ENCODE results near the gene NXF1. TPM values are rescaled to one million over a fixed set of nuclear protein-coding genes. Genes with fewer than 3 reads are reported as not detected.

Gene NXF1
- total RNA-seq (10 to 100 TPM; 40.3 to 56.4 (median 47.1) TPM), polyA plus RNA-seq (45.8 TPM)
- long read RNA-seq, donor 1, transcript NXF1-201 (21 exons, 2,346 nt), result major isoform, 8 of 36 reads
- long read RNA-seq, donor 1, partial matches to known transcripts, result 22 of 36 reads
- long read RNA-seq, donor 1, other reads (novel, unspliced or antisense), result 6 of 36 reads
- long read RNA-seq, donor 2, full-length matches to known transcripts, result 7 of 15 reads
- long read RNA-seq, donor 2, partial matches to known transcripts, result 4 of 15 reads
- long read RNA-seq, donor 2, other reads (novel, unspliced or antisense), result 4 of 15 reads
- long read RNA-seq, donor 3, full-length matches to known transcripts, result 28 of 75 reads
- long read RNA-seq, donor 3, partial matches to known transcripts, result 34 of 75 reads
- long read RNA-seq, donor 3, other reads (novel, unspliced or antisense), result 13 of 75 reads
- long read RNA-seq, donor 4, full-length matches to known transcripts, result 11 of 17 reads
- long read RNA-seq, donor 4, partial matches to known transcripts, result 3 of 17 reads
- long read RNA-seq, donor 4, other reads (novel, unspliced or antisense), result 3 of 17 reads

GRCh38 chr11:62805076-62805892 lies at the start of gene NXF1:
TSS of gene NXF1 (minus strand) at chr11:62805440. CDS start at chr11:62805356, 84 bp downstream.
- intact Hi-C loops (cut with DNase I), result no loop called here
- Histone ChIP-seq H3K27ac (ENCODE audit: low read length) (peak within 1 kb of the TSS; percentile 95), H3K4me1 (ENCODE audit: control insufficient read depth, insufficient read depth, low read length) (peaks cover 3% of the 10 kb centered on the region), H3K4me3 (ENCODE audit: low read length) (peak within 1 kb of the TSS; percentile 79), H3K9me3 (ENCODE audit: control insufficient read depth, low read length) (no peaks in the 10 kb centered on the region), H3K27me3 (ENCODE audit: control insufficient read depth, insufficient read depth) (no peaks in the 10 kb centered on the region)
- DNase-seq (peak; percentile 94 to 98 (median 98)), ATAC-seq (peak; percentile 94 to 95)
- WGBS, result under 1% methylated on average over 77 of the region's 77 CpGs

GRCh38 chr11:62854013-62854824 lies 49.0 kb upstream of the NXF1 start:
- WGBS, result 14% methylated on average over 8 of the region's 8 CpGs
- H3K27me3 ChIP-seq (ENCODE audit: control insufficient read depth, insufficient read depth), result no peaks in the 10 kb centered on the region
- no peak overlapping the region for H3K27ac ChIP-seq (ENCODE audit: low read length)
- H3K4me1 ChIP-seq (ENCODE audit: control insufficient read depth, insufficient read depth, low read length), result no peaks in the 10 kb centered on the region
- DNase-seq, result no peak
- ATAC-seq, result no peak
- no peaks in the 10 kb centered on the region for H3K9me3 ChIP-seq (ENCODE audit: control insufficient read depth, low read length)
- peak overlapping the region; percentile 91 for H3K4me3 ChIP-seq (ENCODE audit: low read length)
- intact Hi-C loops (cut with DNase I), result no loop called here

- H3K27ac ChIP-seq (ENCODE audit: low read length), result no peak overlapping the region
- DNase-seq (no peak), ATAC-seq (no peak)
- H3K9me3 ChIP-seq (ENCODE audit: control insufficient read depth, low read length), result no peaks in the 10 kb centered on the region
- no peak overlapping the region for H3K4me3 ChIP-seq (ENCODE audit: low read length)
- 55% methylated on average over 7 of the region's 7 CpGs for WGBS
- H3K4me1 ChIP-seq (ENCODE audit: control insufficient read depth, insufficient read depth, low read length), result no peaks in the 10 kb centered on the region
- no peaks in the 10 kb centered on the region for H3K27me3 ChIP-seq (ENCODE audit: control insufficient read depth, insufficient read depth)
- intact Hi-C loops (cut with DNase I), result no loop called here
Measured at GRCh38 chr11:62853279-62853965, 48.2 kb upstream of the NXF1 start.

- Histone ChIP-seq H3K27ac (ENCODE audit: low read length) (no peak overlapping the region), H3K9me3 (ENCODE audit: control insufficient read depth, low read length) (no peaks in the 10 kb centered on the region), H3K27me3 (ENCODE audit: control insufficient read depth, insufficient read depth) (no peaks in the 10 kb centered on the region), H3K4me3 (ENCODE audit: low read length) (no peak overlapping the region), H3K4me1 (ENCODE audit: control insufficient read depth, insufficient read depth, low read length) (no peaks in the 10 kb centered on the region)
- intact Hi-C loops (cut with DNase I), result no loop called here
- ATAC-seq (no peak), DNase-seq (no peak)
Measured at GRCh38 chr11:62852523-62853188, 47.4 kb upstream of the NXF1 start.

- DNase-seq, result no peak
- no peak for ATAC-seq
- 59% methylated on average over 3 of the region's 3 CpGs for WGBS
- Histone ChIP-seq H3K4me3 (ENCODE audit: low read length) (no peak overlapping the region), H3K9me3 (ENCODE audit: control insufficient read depth, low read length) (no peaks in the 10 kb centered on the region), H3K4me1 (ENCODE audit: control insufficient read depth, insufficient read depth, low read length) (no peaks in the 10 kb centered on the region), H3K27ac (ENCODE audit: low read length) (no peak overlapping the region), H3K27me3 (ENCODE audit: control insufficient read depth, insufficient read depth) (no peaks in the 10 kb centered on the region)
- intact Hi-C loops (cut with DNase I), result no loop called here
Measured at GRCh38 chr11:62851807-62852522, 46.7 kb upstream of the NXF1 start.

GRCh38 chr11:62850911-62851806 lies 45.9 kb upstream of the NXF1 start:
- Histone ChIP-seq H3K4me1 (ENCODE audit: control insufficient read depth, insufficient read depth, low read length) (no peaks in the 10 kb centered on the region), H3K27ac (ENCODE audit: low read length) (no peak overlapping the region), H3K27me3 (ENCODE audit: control insufficient read depth, insufficient read depth) (no peaks in the 10 kb centered on the region), H3K9me3 (ENCODE audit: control insufficient read depth, low read length) (no peaks in the 10 kb centered on the region), H3K4me3 (ENCODE audit: low read length) (no peak overlapping the region)
- intact Hi-C loops (cut with DNase I), result no loop called here
- DNase-seq (no peak), ATAC-seq (no peak)
- WGBS, result 59% methylated on average over 15 of the region's 15 CpGs

GRCh38 chr11:62847767-62848314 lies 42.6 kb upstream of the NXF1 start:
- H3K4me3 ChIP-seq (ENCODE audit: low read length), result no peak overlapping the region
- intact Hi-C loops (cut with DNase I), result no loop called here
- no peaks in the 10 kb centered on the region for H3K9me3 ChIP-seq (ENCODE audit: control insufficient read depth, low read length)
- DNase-seq, result no peak
- ATAC-seq, result no peak
- no peaks in the 10 kb centered on the region for H3K4me1 ChIP-seq (ENCODE audit: control insufficient read depth, insufficient read depth, low read length)
- WGBS, result 94% methylated on average over 1 of the region's 1 CpG
- no peak overlapping the region for H3K27ac ChIP-seq (ENCODE audit: low read length)
- no peaks in the 10 kb centered on the region for H3K27me3 ChIP-seq (ENCODE audit: control insufficient read depth, insufficient read depth)

- no peak for DNase-seq
- WGBS, result 88% methylated on average over 3 of the region's 3 CpGs
- H3K27me3 ChIP-seq (ENCODE audit: control insufficient read depth, insufficient read depth), result no peaks in the 10 kb centered on the region
- H3K4me1 ChIP-seq (ENCODE audit: control insufficient read depth, insufficient read depth, low read length), result no peaks in the 10 kb centered on the region
- intact Hi-C loops (cut with DNase I), result no loop called here
- no peaks in the 10 kb centered on the region for H3K9me3 ChIP-seq (ENCODE audit: control insufficient read depth, low read length)
- H3K4me3 ChIP-seq (ENCODE audit: low read length), result no peak overlapping the region
- H3K27ac ChIP-seq (ENCODE audit: low read length), result no peak overlapping the region
- ATAC-seq, result no peak
Measured at GRCh38 chr11:62846177-62846576, 40.9 kb upstream of the NXF1 start.

- Histone ChIP-seq H3K4me1 (ENCODE audit: control insufficient read depth, insufficient read depth, low read length) (no peaks in the 10 kb centered on the region), H3K9me3 (ENCODE audit: control insufficient read depth, low read length) (no peaks in the 10 kb centered on the region), H3K27me3 (ENCODE audit: control insufficient read depth, insufficient read depth) (no peaks in the 10 kb centered on the region), H3K27ac (ENCODE audit: low read length) (no peak overlapping the region), H3K4me3 (ENCODE audit: low read length) (no peak overlapping the region)
- 99% methylated on average over 3 of the region's 3 CpGs for WGBS
- intact Hi-C loops (cut with DNase I), result no loop called here
- ATAC-seq, result no peak
- DNase-seq, result no peak
Measured at GRCh38 chr11:62844154-62844553, 38.9 kb upstream of the NXF1 start.

Measured in right cardiac atrium (tissue), 5 donors.